DMS79 (cell line): ENCODE data around the gene PKLR.
"Not testable (repeated sequence)": the region's sequence is repeated elsewhere in the genome, so short reads cannot be mapped to it uniquely, and the experiment has no call there.

ENCODE experiments used
- DNase-seq: peaks from one replicate; lab custom pipeline; 2025; lab: John Stamatoyannopoulos, UW

Gene PKLR

GRCh38 chr1:155254714-155255242 lies 46.5 kb downstream of the PKLR start:
- DNase-seq: no peak

GRCh38 chr1:155254228-155254713 lies 47.0 kb downstream of the PKLR start:
- no peak for DNase-seq

- no peak for DNase-seq
These were observed 47.4 kb downstream of the PKLR start for GRCh38 chr1:155253797-155254196.

GRCh38 chr1:155253208-155253607 lies 48.0 kb downstream of the PKLR start:
- no peak for DNase-seq

GRCh38 chr1:155251566-155251965 lies 49.7 kb downstream of the PKLR start:
- DNase-seq: no peak

- DNase-seq: peak; percentile 77
These were observed 50.4 kb downstream of the PKLR start for GRCh38 chr1:155250633-155251449.

GRCh38 chr1:155250246-155250632 lies 51.0 kb downstream of the PKLR start:
- DNase-seq: no peak

GRCh38 chr1:155247667-155248553 lies 53.3 kb downstream of the PKLR start:
- no peak for DNase-seq

- DNase-seq: not testable (repeated sequence)
These were observed 54.4 kb downstream of the PKLR start for GRCh38 chr1:155246796-155247195.

GRCh38 chr1:155245163-155245524 lies 56.1 kb downstream of the PKLR start:
- no peak for DNase-seq

- peak; percentile 99 for DNase-seq
These were observed 56.7 kb downstream of the PKLR start for GRCh38 chr1:155244368-155245162.

GRCh38 chr1:155242805-155243358 lies 58.4 kb downstream of the PKLR start:
- DNase-seq: no peak

GRCh38 chr1:155241841-155242264 lies 59.4 kb downstream of the PKLR start:
- DNase-seq: no peak

- peak; percentile 80 for DNase-seq
These were observed 60.1 kb downstream of the PKLR start for GRCh38 chr1:155241069-155241679.
